Panc1 (cell line): ENCODE measurements around the gene GBX1. TPM values are rescaled to one million over a fixed set of nuclear protein-coding genes. Genes with fewer than 3 reads are reported as not detected.

Source experiments
- ATAC-seq: fragments of 200-7000 bp; cut with Tn5 transposase; 2 replicates; pipeline ENCODE4 v1.9.1; 2020; ENCODE audit warnings: mild to moderate bottlenecking, moderate library complexity
- BruUV-seq: library from RNA; stranded (reverse); fragments of 400-500 nt; replicated peaks from 2 replicates; lab custom pipeline; 2021; lab: Mats Ljungman, UMichigan
- CTCF ChIA-PET: fragments of 300-600 bp; sonication (Branson Sonifier 250); formaldehyde crosslinking; loops from one replicate; lab custom pipeline; 2022; ENCODE audit warnings: antibody characterized with exemption; lab: Charles Lee
- POLR2A ChIA-PET: fragments of 300-600 bp; sonication (Branson Sonifier 250); formaldehyde crosslinking; loops from one replicate; lab custom pipeline; 2022; ENCODE audit warnings: antibody characterized with exemption; lab: Charles Lee
- DNase-seq: peaks from one replicate; pipeline ENCODE4 v3.0.0-alpha.2; 2010; ENCODE audit warnings: low read depth, low spot score
- H3K27ac ChIP-seq: 2 replicates; pipeline ENCODE4 v1.5.1; 2011; ENCODE audit warnings: mild to moderate bottlenecking, low read length, inconsistent platforms
- H3K27me3 ChIP-seq: fragments of 200-500 bp; sonication (Bioruptor generic); 2 replicates; pipeline ENCODE4 v1.6.0; 2014; ENCODE audit warnings: low read length, inconsistent platforms; ENCODE audit not compliant: control insufficient read depth, insufficient read depth
- H3K36me3 ChIP-seq: fragments of 200-500 bp; sonication (Bioruptor generic); 2 replicates; pipeline ENCODE4 v1.5.1; 2014; ENCODE audit warnings: inconsistent platforms, mild to moderate bottlenecking, low read length, moderate library complexity; ENCODE audit not compliant: control insufficient read depth, insufficient read depth
- H3K4me1 ChIP-seq: 2 replicates; pipeline ENCODE4 v1.5.1; 2011; ENCODE audit warnings: inconsistent platforms, mild to moderate bottlenecking, low read length, moderate library complexity; ENCODE audit not compliant: control insufficient read depth, insufficient read depth
- H3K4me3 ChIP-seq, 2 experiments: 2 replicates each; pipeline ENCODE4 v1.5.1; 2011 to 2012; ENCODE audit warnings: low read depth in 2 of 2, low read length in 2 of 2, mild to moderate bottlenecking in 2 of 2, inconsistent platforms in 1 of 2, moderate library complexity in 1 of 2
- H3K9me3 ChIP-seq: fragments of 200-500 bp; sonication (Bioruptor generic); 2 replicates; pipeline ENCODE4 v1.5.1; 2014; ENCODE audit warnings: low read depth, mild to moderate bottlenecking, inconsistent platforms, low read length, moderate library complexity; ENCODE audit not compliant: control insufficient read depth, insufficient read depth
- POLR2AphosphoS5 ChIP-seq: IDR thresholded peaks from 2 replicates; pipeline ENCODE4 v1.6.1; 2012; ENCODE audit warnings: mild to moderate bottlenecking, low read depth, low read length, moderate library complexity
- SIN3A ChIP-seq: IDR thresholded peaks from 2 replicates; pipeline ENCODE4 v1.6.1; 2012; ENCODE audit warnings: low read depth, mild to moderate bottlenecking, low read length, moderate library complexity, borderline replicate concordance; ENCODE audit not compliant: insufficient read depth
- TCF7L2 ChIP-seq: IDR thresholded peaks from 2 replicates; pipeline ENCODE4 v1.6.1; 2011; ENCODE audit warnings: mild to moderate bottlenecking, low read depth, low read length, inconsistent platforms
- in situ Hi-C: cut with HindIII; loops from 2 replicates; pipeline ENCODE4 v1.10.0; 2016; ENCODE audit warnings: low sequenced_read_pairs, low pct_unique_long_range_greater_than_20kb
- intact Hi-C: fragments of 100-400 bp; cut with micrococcal nuclease; formaldehyde crosslinking; loops from one replicate; pipeline ENCODE4 v1.10.0; 2022; ENCODE audit not compliant: unreplicated experiment
- total RNA-seq: library from RNA; stranded (reverse); gene quantifications from one replicate; pipeline ENCODE4 v1.2.1, GENCODE V29; 2021; ENCODE audit not compliant: unreplicated experiment
- TF ChIP-seq, protein P1 (sequence below), 2 experiments: IDR thresholded peaks; 2 replicates each; pipeline ENCODE4 v1.6.1; 2011 to 2012; ENCODE audit warnings: low read depth in 2 of 2, control low read depth in 1 of 2, low read length in 1 of 2, mild to moderate bottlenecking in 1 of 2, moderate library complexity in 1 of 2; ENCODE audit not compliant: insufficient read depth in 1 of 2
- TF ChIP-seq, protein P2 (sequence below): fragments of 450-650 bp; IDR thresholded peaks from 2 replicates; pipeline ENCODE4 v1.5.1; 2017; ENCODE audit warnings: mild to moderate bottlenecking

The GBX1 gene
- total RNA-seq, 1 experiment from 2014 or later: not detected

DNA sequence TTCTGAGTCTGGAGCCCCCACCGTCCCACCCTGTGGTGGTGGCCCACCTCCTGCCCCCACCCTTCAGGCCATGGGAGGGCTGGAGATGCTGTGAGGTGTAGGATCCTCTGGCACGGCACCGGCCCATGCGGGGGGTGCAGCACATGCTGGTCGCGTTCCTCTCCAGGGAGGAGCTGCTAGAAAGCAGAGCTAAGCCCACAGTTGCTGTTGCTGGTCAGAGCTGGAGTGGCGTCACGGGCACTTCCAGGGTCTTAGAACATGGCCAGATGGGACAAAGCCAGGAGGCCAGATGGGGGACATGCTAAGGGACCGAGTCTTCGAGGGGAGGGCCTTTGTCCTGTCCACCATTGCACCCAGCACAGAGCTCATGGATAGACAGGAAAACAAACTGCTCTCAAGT lies 59.6 kb downstream of the GBX1 start:
- BruUV-seq: no TSS peak
- ChIA-PET POLR2A (no interaction called here), CTCF (interaction anchor here (0.6 to 1.1 kb wide), 2 partner anchors 18 to 138 kb away, joined by 3 to 4 read pairs; no protein-coding TSS in a partner anchor)
- TF ChIP-seq, protein P1, sequence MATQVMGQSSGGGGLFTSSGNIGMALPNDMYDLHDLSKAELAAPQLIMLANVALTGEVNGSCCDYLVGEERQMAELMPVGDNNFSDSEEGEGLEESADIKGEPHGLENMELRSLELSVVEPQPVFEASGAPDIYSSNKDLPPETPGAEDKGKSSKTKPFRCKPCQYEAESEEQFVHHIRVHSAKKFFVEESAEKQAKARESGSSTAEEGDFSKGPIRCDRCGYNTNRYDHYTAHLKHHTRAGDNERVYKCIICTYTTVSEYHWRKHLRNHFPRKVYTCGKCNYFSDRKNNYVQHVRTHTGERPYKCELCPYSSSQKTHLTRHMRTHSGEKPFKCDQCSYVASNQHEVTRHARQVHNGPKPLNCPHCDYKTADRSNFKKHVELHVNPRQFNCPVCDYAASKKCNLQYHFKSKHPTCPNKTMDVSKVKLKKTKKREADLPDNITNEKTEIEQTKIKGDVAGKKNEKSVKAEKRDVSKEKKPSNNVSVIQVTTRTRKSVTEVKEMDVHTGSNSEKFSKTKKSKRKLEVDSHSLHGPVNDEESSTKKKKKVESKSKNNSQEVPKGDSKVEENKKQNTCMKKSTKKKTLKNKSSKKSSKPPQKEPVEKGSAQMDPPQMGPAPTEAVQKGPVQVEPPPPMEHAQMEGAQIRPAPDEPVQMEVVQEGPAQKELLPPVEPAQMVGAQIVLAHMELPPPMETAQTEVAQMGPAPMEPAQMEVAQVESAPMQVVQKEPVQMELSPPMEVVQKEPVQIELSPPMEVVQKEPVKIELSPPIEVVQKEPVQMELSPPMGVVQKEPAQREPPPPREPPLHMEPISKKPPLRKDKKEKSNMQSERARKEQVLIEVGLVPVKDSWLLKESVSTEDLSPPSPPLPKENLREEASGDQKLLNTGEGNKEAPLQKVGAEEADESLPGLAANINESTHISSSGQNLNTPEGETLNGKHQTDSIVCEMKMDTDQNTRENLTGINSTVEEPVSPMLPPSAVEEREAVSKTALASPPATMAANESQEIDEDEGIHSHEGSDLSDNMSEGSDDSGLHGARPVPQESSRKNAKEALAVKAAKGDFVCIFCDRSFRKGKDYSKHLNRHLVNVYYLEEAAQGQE (IDR thresholded peaks at IDR 0.05; ENCODE audit: insufficient read depth in 1 of 2, low read depth in 2 of 2, low read length in 1 of 2): no peak
- TF ChIP-seq POLR2AphosphoS5 (no peak), TCF7L2 (no peak), SIN3A (no peak)
- TF ChIP-seq, protein P2, sequence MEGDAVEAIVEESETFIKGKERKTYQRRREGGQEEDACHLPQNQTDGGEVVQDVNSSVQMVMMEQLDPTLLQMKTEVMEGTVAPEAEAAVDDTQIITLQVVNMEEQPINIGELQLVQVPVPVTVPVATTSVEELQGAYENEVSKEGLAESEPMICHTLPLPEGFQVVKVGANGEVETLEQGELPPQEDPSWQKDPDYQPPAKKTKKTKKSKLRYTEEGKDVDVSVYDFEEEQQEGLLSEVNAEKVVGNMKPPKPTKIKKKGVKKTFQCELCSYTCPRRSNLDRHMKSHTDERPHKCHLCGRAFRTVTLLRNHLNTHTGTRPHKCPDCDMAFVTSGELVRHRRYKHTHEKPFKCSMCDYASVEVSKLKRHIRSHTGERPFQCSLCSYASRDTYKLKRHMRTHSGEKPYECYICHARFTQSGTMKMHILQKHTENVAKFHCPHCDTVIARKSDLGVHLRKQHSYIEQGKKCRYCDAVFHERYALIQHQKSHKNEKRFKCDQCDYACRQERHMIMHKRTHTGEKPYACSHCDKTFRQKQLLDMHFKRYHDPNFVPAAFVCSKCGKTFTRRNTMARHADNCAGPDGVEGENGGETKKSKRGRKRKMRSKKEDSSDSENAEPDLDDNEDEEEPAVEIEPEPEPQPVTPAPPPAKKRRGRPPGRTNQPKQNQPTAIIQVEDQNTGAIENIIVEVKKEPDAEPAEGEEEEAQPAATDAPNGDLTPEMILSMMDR: no peak
- intact Hi-C loops: no loop called here
- H3K4me3 ChIP-seq: no peak overlapping the region
- in situ Hi-C loops: no loop called here
- no peaks in the 10 kb centered on the region for H3K36me3 ChIP-seq
- H3K4me1 ChIP-seq: no peaks in the 10 kb centered on the region; the same call in 1 of the 2 replicates
- no peaks in the 10 kb centered on the region for H3K27me3 ChIP-seq
- ATAC-seq: no peak
- no peak for DNase-seq
- H3K9me3 ChIP-seq: no peaks in the 10 kb centered on the region
- H3K27ac ChIP-seq: no peak overlapping the region

DNA sequence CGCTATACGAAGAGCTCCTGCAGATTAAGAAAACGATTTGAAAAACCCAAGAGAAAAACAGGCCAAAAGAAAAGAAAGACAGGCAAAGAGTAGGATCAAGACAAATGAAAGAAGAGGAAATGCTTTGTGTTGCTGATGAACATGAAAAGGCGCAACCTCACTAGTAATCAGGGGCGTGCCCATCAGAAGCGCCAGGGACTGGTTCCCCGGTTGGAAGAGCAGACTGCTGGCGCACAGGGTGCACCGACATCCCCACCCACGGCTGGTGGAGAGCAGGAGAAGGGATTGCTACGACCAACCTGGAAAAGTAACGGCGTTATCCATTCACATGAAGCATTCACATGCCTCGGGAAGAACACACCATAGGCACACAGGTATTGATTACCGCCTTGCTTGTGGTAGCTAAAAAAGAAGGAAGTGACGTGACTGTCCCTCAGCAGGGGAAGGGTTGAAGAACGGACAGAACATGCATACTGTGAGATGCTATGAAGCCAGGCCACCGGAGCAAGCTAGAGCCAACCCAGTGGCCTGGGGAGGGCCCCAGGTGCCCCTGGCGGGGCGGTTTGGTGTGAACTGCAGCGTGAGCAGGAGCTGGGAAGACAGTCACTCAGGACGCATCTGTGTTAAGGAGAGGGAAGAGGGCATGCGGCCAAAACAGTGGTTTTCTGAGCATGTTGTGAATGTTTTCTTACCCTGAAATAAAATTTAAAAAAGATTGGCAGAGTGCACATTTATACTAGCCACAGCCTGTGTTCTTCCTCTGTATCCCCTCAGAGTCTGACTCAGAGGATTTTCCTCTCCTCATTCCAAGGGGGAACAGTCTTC lies 62.9 kb downstream of the GBX1 start:
- TF ChIP-seq, protein P1 (IDR thresholded peaks at IDR 0.05; ENCODE audit: insufficient read depth in 1 of 2, low read depth in 2 of 2, low read length in 1 of 2): no peak
- TF ChIP-seq POLR2AphosphoS5 (no peak), TCF7L2 (no peak), SIN3A (no peak)
- TF ChIP-seq, protein P2: no peak
- Histone ChIP-seq H3K27me3 (no peaks in the 10 kb centered on the region), H3K9me3 (no peaks in the 10 kb centered on the region), H3K4me3 (no peak overlapping the region), H3K4me1 (no peaks in the 10 kb centered on the region), H3K36me3 (no peaks in the 10 kb centered on the region), H3K27ac (no peak overlapping the region)
- intact Hi-C loops: no loop called here
- no TSS peak for BruUV-seq
- DNase-seq: no peak
- ATAC-seq: no peak
- ChIA-PET POLR2A (no interaction called here), CTCF (no interaction called here)
- in situ Hi-C loops: no loop called here
